Measurements from ENCODE around the gene NINJ1.

- TF ChIP-seq POLR2AphosphoS5 (IDR thresholded peaks at IDR 0.05; ENCODE audit: low read depth, low read length), result no peak
- TF ChIP-seq TAF1 (IDR thresholded peaks at IDR 0.05; ENCODE audit: borderline replicate concordance, low read depth, low read length), result no peak
Measured at GRCh38 chr9:93122721-93123221, 11.3 kb downstream of the NINJ1 start.

All from GM12892 (cell line).